CD4-positive, alpha-beta T cell (primary cell): Measurements from ENCODE around the gene CADM1. TPM values are rescaled to one million over a fixed set of nuclear protein-coding genes. Genes with fewer than 3 reads are reported as not detected.
A peak's percentile ranks its signal among the peaks of the same experiment; 100 is the strongest.

Experiments
- ATAC-seq: fragments of 200-7000 bp; cut with Tn5 transposase; one replicate; pipeline ENCODE4 v1.10.0; 2022; ENCODE audit warnings: mild to moderate bottlenecking; ENCODE audit not compliant: poor library complexity
- CTCF ChIA-PET: fragments of 350-600 bp; sonication (Branson Sonifier 250); formaldehyde crosslinking; loops from one replicate; lab custom pipeline; 2021; ENCODE audit warnings: antibody characterized with exemption, inconsistent platforms; lab: Charles Lee
- POLR2A ChIA-PET: fragments of 350-600 bp; sonication (Branson Sonifier 250); formaldehyde crosslinking; loops from one replicate; lab custom pipeline; 2021; ENCODE audit warnings: antibody characterized with exemption, inconsistent platforms; lab: Charles Lee
- DNase-seq, 14 experiments: peaks; one replicate each; pipeline ENCODE4 v3.0.0-alpha.2; 2013 to 2020; ENCODE audit warnings: mixed read lengths in 2 of 14
- H3K27ac ChIP-seq, 2 donors: one replicate each; pipeline versions ENCODE4 v1.5.1 to v1.7.0; 2013; ENCODE audit warnings: low read length in 2 of 2, low read depth in 1 of 2, mild to moderate bottlenecking in 1 of 2
- H3K27me3 ChIP-seq, 2 experiments: 1 replicate in 1 of 2; 2 replicates in 1 of 2; pipeline versions ENCODE4 v1.6.1 to v1.7.0; 2013; ENCODE audit warnings: low read length in 2 of 2, control low read depth in 1 of 2, mild to moderate bottlenecking in 1 of 2, moderate library complexity in 1 of 2; ENCODE audit not compliant: insufficient read depth in 2 of 2, control insufficient read depth in 1 of 2
- H3K36me3 ChIP-seq: one replicate; pipeline ENCODE4 v1.6.1; 2013; ENCODE audit warnings: low read length, control low read depth; ENCODE audit not compliant: insufficient read depth
- H3K4me1 ChIP-seq: one replicate; pipeline ENCODE4 v1.6.1; 2013; ENCODE audit warnings: low read length, control low read depth; ENCODE audit not compliant: insufficient read depth
- H3K4me3 ChIP-seq: one replicate; pipeline ENCODE4 v1.5.1; 2013; ENCODE audit warnings: mild to moderate bottlenecking, low read length, moderate library complexity
- H3K9me3 ChIP-seq, 2 experiments: 1 replicate in 1 of 2; 2 replicates in 1 of 2; pipeline versions ENCODE4 v1.6.1 to v1.7.0; 2013; ENCODE audit warnings: low read length in 2 of 2, mild to moderate bottlenecking in 2 of 2, control low read depth in 1 of 2, moderate library complexity in 1 of 2; ENCODE audit not compliant: control insufficient read depth in 1 of 2, insufficient read depth in 1 of 2
- H3K27ac Mint-ChIP-seq: one replicate; pipeline ENCODE4 v1.8.0; 2020; ENCODE audit warnings: mixed read lengths
- H3K27me3 Mint-ChIP-seq: one replicate; pipeline ENCODE4 v1.8.0; 2021; ENCODE audit warnings: mixed read lengths
- H3K36me3 Mint-ChIP-seq: one replicate; pipeline ENCODE4 v1.8.0; 2021; ENCODE audit warnings: low read depth, mixed read lengths
- H3K4me1 Mint-ChIP-seq: one replicate; pipeline ENCODE4 v1.8.0; 2021; ENCODE audit warnings: low read depth, mixed read lengths
- H3K4me3 Mint-ChIP-seq: one replicate; pipeline ENCODE4 v1.8.0; 2020; ENCODE audit warnings: mild to moderate bottlenecking, mixed read lengths
- H3K9me3 Mint-ChIP-seq: one replicate; pipeline ENCODE4 v1.8.0; 2020; ENCODE audit warnings: mixed read lengths
- CTCF ChIP-seq: fragments of 200-600 bp; IDR thresholded peaks from one replicate; pipeline ENCODE4 v1.8.0; 2022; ENCODE audit warnings: antibody characterized with exemption, mild to moderate bottlenecking
- intact Hi-C, 2 experiments: fragments of 100-400 bp; cut with DNase I in 1 of 2; cut with micrococcal nuclease in 1 of 2; formaldehyde crosslinking; loops; one replicate each; pipeline versions ENCODE4 v1.15.1 to v1.9.0; 2023 to 2025; cut with DNase I, micrococcal nuclease
- total RNA-seq, 174 experiments: library from RNA in 2 of 174; stranded (reverse) in 2 of 174; gene quantifications; one replicate each; pipeline ENCODE4 v1.2.3 and lab custom pipeline; 2021 to 2026

Gene CADM1
- total RNA-seq, 2 experiments from 2014 or later, result 1.1 to 1.4 TPM

GRCh38 chr11:115197031-115197430 is 307.2 kb downstream of the CADM1 start:
- ChIA-PET CTCF (no interaction called here), POLR2A (no interaction called here)
- intact Hi-C loops, result no loop called here
- Mint-ChIP-seq H3K27ac (no peak overlapping the region), H3K36me3 (no peaks in the 10 kb centered on the region), H3K4me1 (no peaks in the 10 kb centered on the region), H3K9me3 (no peaks in the 10 kb centered on the region), H3K27me3 (no peaks in the 10 kb centered on the region), H3K4me3 (no peak overlapping the region)
- H3K9me3 ChIP-seq, result no peaks in the 10 kb centered on the region
- no peak for TF ChIP-seq CTCF
- DNase-seq (no peak), ATAC-seq (no peak)
- H3K4me1 ChIP-seq, result no peaks in the 10 kb centered on the region
- H3K4me3 ChIP-seq, result no peak overlapping the region
- no peaks in the 10 kb centered on the region for H3K36me3 ChIP-seq
- H3K27ac ChIP-seq, result no peak overlapping the region
- H3K27me3 ChIP-seq, result no peaks in the 10 kb centered on the region

- no peaks in the 10 kb centered on the region for H3K36me3 ChIP-seq
- DNase-seq, result no peak
- CTCF ChIA-PET, result interaction anchor here (1.0 kb wide), 1 partner anchor 13 kb away, joined by 3 read pairs; no protein-coding TSS in a partner anchor
- H3K4me3 Mint-ChIP-seq, result no peak overlapping the region
- POLR2A ChIA-PET, result no interaction called here
- no peaks in the 10 kb centered on the region for H3K27me3 Mint-ChIP-seq
- H3K36me3 Mint-ChIP-seq, result no peaks in the 10 kb centered on the region
- H3K4me1 ChIP-seq, result no peaks in the 10 kb centered on the region
- no peak overlapping the region for H3K27ac ChIP-seq
- no peak for TF ChIP-seq CTCF
- no peaks in the 10 kb centered on the region for H3K9me3 ChIP-seq
- peak overlapping the region; percentile 6 for H3K4me3 ChIP-seq
- intact Hi-C loops, result no loop called here
- H3K4me1 Mint-ChIP-seq, result no peaks in the 10 kb centered on the region
- H3K9me3 Mint-ChIP-seq, result no peaks in the 10 kb centered on the region
- ATAC-seq, result no peak
- no peaks in the 10 kb centered on the region for H3K27me3 ChIP-seq
- no peak overlapping the region for H3K27ac Mint-ChIP-seq
Observed at GRCh38 chr11:115194802-115195110, 309.5 kb downstream of the CADM1 start.

- no peak overlapping the region for H3K27ac Mint-ChIP-seq
Observed at GRCh38 chr11:115193914-115194801, 310.1 kb downstream of the CADM1 start.

More at GRCh38 chr11:115193914-115194801, 310.1 kb downstream of the CADM1 start:
- Mint-ChIP-seq H3K4me3 (no peak overlapping the region), H3K36me3 (no peaks in the 10 kb centered on the region), H3K27me3 (no peaks in the 10 kb centered on the region), H3K9me3 (no peaks in the 10 kb centered on the region), H3K4me1 (no peaks in the 10 kb centered on the region)
- Histone ChIP-seq H3K4me3 (peak overlapping the region; percentile 6), H3K9me3 (no peaks in the 10 kb centered on the region), H3K4me1 (no peaks in the 10 kb centered on the region), H3K36me3 (no peaks in the 10 kb centered on the region), H3K27me3 (no peaks in the 10 kb centered on the region), H3K27ac (no peak overlapping the region)
- ATAC-seq (no peak), DNase-seq (peak in 1 of 14 experiments; percentile 34)
- no peak for TF ChIP-seq CTCF
- POLR2A ChIA-PET, result no interaction called here
- intact Hi-C loops, result no loop called here
- CTCF ChIA-PET, result no interaction called here
